Measurements from ENCODE around the gene ALG3.

ALG3 gene

GRCh38 chr3:184192889-184193288 lies 55.9 kb downstream of the ALG3 start:
- no peak for DNase-seq

Data from fibroblast of skin of right biceps (primary cell).